ENCODE measurements around the gene NCOA1.

The NCOA1 gene

GRCh38 chr2:24691806-24692205 lies 200.8 kb downstream of the NCOA1 start:
- TF ChIP-seq CTCF (IDR thresholded peaks at IDR 0.05; ENCODE audit: low read length, missing control alignments) = no peak
- no peak overlapping the region for H3K4me3 ChIP-seq (replicated peaks; ENCODE audit: low read depth, low read length)
- DNase-seq (ENCODE audit: low read depth) = no peak

GRCh38 chr2:24697792-24698191 lies 206.7 kb downstream of the NCOA1 start:
- no peak overlapping the region for H3K4me3 ChIP-seq (replicated peaks; ENCODE audit: low read depth, low read length)
- no peak for DNase-seq (ENCODE audit: low read depth)

GRCh38 chr2:24702800-24703199 lies 211.7 kb downstream of the NCOA1 start:
- no peak for TF ChIP-seq CTCF (IDR thresholded peaks at IDR 0.05; ENCODE audit: low read length, missing control alignments)
- peak; percentile 84 for DNase-seq (ENCODE audit: low read depth)
- H3K4me3 ChIP-seq (replicated peaks; ENCODE audit: low read depth, low read length) = no peak overlapping the region

More at GRCh38 chr2:24697792-24698191, 206.7 kb downstream of the NCOA1 start:
- TF ChIP-seq CTCF (IDR thresholded peaks at IDR 0.05; ENCODE audit: low read length, missing control alignments) = no peak

- no peak for TF ChIP-seq CTCF (IDR thresholded peaks at IDR 0.05; ENCODE audit: low read length, missing control alignments)
- no peak for DNase-seq (ENCODE audit: low read depth)
- H3K4me3 ChIP-seq (replicated peaks; ENCODE audit: low read depth, low read length) = no peak overlapping the region
Observed at GRCh38 chr2:24704692-24705091, 213.6 kb downstream of the NCOA1 start.

- no peak for TF ChIP-seq CTCF (IDR thresholded peaks at IDR 0.05; ENCODE audit: low read length, missing control alignments)
- no peak for DNase-seq (ENCODE audit: low read depth)
- H3K4me3 ChIP-seq (replicated peaks; ENCODE audit: low read depth, low read length) = no peak overlapping the region
Observed at GRCh38 chr2:24707143-24707542, 216.1 kb downstream of the NCOA1 start.

GRCh38 chr2:24708537-24709152 lies 217.6 kb downstream of the NCOA1 start:
- no peak overlapping the region for H3K4me3 ChIP-seq (replicated peaks; ENCODE audit: low read depth, low read length)
- peak; percentile 52 for DNase-seq (ENCODE audit: low read depth)
- TF ChIP-seq CTCF (IDR thresholded peaks at IDR 0.05; ENCODE audit: low read length, missing control alignments) = no peak

GRCh38 chr2:24710806-24711205 lies 219.8 kb downstream of the NCOA1 start:
- TF ChIP-seq CTCF (IDR thresholded peaks at IDR 0.05; ENCODE audit: low read length, missing control alignments) = no peak
- no peak overlapping the region for H3K4me3 ChIP-seq (replicated peaks; ENCODE audit: low read depth, low read length)
- DNase-seq (ENCODE audit: low read depth) = no peak
